ENCODE data around the gene HIVEP3.

- TF ChIP-seq CTCF (IDR thresholded peaks at IDR 0.05): no peak
- no peak for TF ChIP-seq EP300 (IDR thresholded peaks at IDR 0.05)
Measured at GRCh38 chr1:41766041-41766440, 152.7 kb downstream of the HIVEP3 start.
